Upper lobe of left lung (tissue), 4 donors: ENCODE data around the gene USP31.

Source experiments
- CTCF ChIP-seq, 6 experiments: fragments of 450-650 bp in 4 of 6; fragments of 200-600 bp in 2 of 6; sonication (generic) in 2 of 6; IDR thresholded peaks; one replicate each; pipeline ENCODE4 v1.5.1; 2016 to 2019; ENCODE audit warnings: antibody characterized with exemption in 6 of 6
- EP300 ChIP-seq, 4 donors: sonication (generic); formaldehyde crosslinking; IDR thresholded peaks; one replicate each; pipeline ENCODE4 v1.5.1; 2017; ENCODE audit warnings: antibody characterized with exemption in 4 of 4, control low read depth in 2 of 4

GRCh38 chr16:23182679-23183542, 33.7 kb upstream of the USP31 start, which contains the start of gene SCNN1G:
- TF ChIP-seq CTCF (IDR thresholded peaks at IDR 0.05) (peak in 1 of 6 experiments; percentile 39), EP300 (IDR thresholded peaks at IDR 0.05) (no peak)
